Measurements from ENCODE around the gene GAL3ST3. TPM values are rescaled to one million over a fixed set of nuclear protein-coding genes. Genes with fewer than 3 reads are reported as not detected.

GAL3ST3 gene
- total and polyA plus RNA-seq, 7 donors = 0.03 to 0.36 TPM; not detected in 5

DNA sequence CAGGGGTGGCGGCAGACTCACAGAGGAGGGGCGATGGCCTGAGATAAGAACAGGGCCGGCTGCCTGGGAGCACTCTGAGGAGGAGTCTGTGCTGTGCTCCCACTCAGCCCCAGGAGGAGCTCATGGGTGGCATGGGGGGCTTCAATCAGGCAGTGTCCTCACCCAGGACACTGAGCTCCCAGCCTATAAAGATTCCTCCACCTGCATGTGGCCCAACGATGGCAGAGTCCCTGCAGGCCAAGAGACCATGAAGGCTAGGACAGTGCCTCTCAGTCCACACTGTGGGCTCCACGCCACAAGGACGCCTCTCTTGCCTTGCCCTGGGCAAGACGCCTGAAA is 35.2 kb downstream of the GAL3ST3 start:
- no peak for ATAC-seq
- intact Hi-C loops (cut with DNase I) = no loop called here
- no peak overlapping the region for H3K4me3 ChIP-seq
- peaks cover 0 to 7% (median 5%) of the 10 kb centered on the region in 3 donors for H3K27me3 ChIP-seq (ENCODE audit: insufficient read depth in 3 of 3, low read length in 2 of 3)
- no peaks in the 10 kb centered on the region for H3K36me3 ChIP-seq (ENCODE audit: insufficient read depth in 1 of 2, low read depth in 1 of 2)
- DNase-seq = no peak
- TF ChIP-seq, protein P1, sequence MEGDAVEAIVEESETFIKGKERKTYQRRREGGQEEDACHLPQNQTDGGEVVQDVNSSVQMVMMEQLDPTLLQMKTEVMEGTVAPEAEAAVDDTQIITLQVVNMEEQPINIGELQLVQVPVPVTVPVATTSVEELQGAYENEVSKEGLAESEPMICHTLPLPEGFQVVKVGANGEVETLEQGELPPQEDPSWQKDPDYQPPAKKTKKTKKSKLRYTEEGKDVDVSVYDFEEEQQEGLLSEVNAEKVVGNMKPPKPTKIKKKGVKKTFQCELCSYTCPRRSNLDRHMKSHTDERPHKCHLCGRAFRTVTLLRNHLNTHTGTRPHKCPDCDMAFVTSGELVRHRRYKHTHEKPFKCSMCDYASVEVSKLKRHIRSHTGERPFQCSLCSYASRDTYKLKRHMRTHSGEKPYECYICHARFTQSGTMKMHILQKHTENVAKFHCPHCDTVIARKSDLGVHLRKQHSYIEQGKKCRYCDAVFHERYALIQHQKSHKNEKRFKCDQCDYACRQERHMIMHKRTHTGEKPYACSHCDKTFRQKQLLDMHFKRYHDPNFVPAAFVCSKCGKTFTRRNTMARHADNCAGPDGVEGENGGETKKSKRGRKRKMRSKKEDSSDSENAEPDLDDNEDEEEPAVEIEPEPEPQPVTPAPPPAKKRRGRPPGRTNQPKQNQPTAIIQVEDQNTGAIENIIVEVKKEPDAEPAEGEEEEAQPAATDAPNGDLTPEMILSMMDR (IDR thresholded peaks at IDR 0.05) = no peak
- 73 to 79% (median 78%) methylated on average over 7 of the region's 7 CpGs for WGBS, 3 donors
- H3K27ac ChIP-seq = no peak overlapping the region
- peaks cover 21% of the 10 kb centered on the region for H3K4me1 ChIP-seq
- H3K9me3 ChIP-seq = no peaks in the 10 kb centered on the region

GRCh38 chr11:66012946-66013761 is 35.8 kb downstream of the GAL3ST3 start:
- TF ChIP-seq, protein P1 (IDR thresholded peaks at IDR 0.05) = no peak
- H3K9me3 ChIP-seq = no peaks in the 10 kb centered on the region
- peaks cover 21% of the 10 kb centered on the region for H3K4me1 ChIP-seq
- H3K27me3 ChIP-seq (ENCODE audit: insufficient read depth in 3 of 3, low read length in 2 of 3) = peaks cover 0 to 7% (median 5%) of the 10 kb centered on the region in 3 donors
- ATAC-seq = no peak
- H3K36me3 ChIP-seq (ENCODE audit: insufficient read depth in 1 of 2, low read depth in 1 of 2) = no peaks in the 10 kb centered on the region
- H3K4me3 ChIP-seq = no peak overlapping the region
- DNase-seq = no peak
- 63 to 66% (median 63%) methylated on average over 12 of the region's 12 CpGs for WGBS, 3 donors
- intact Hi-C loops (cut with DNase I) = no loop called here
- H3K27ac ChIP-seq = no peak overlapping the region

GRCh38 chr11:66012371-66012945 is 36.5 kb downstream of the GAL3ST3 start:
- Histone ChIP-seq H3K36me3 (ENCODE audit: insufficient read depth in 1 of 2, low read depth in 1 of 2) (no peaks in the 10 kb centered on the region), H3K27ac (no peak overlapping the region), H3K27me3 (ENCODE audit: insufficient read depth in 3 of 3, low read length in 2 of 3) (peaks cover 0 to 7% (median 5%) of the 10 kb centered on the region in 3 donors), H3K4me3 (peak overlapping the region; percentile 49), H3K4me1 (peaks cover 22% of the 10 kb centered on the region), H3K9me3 (no peaks in the 10 kb centered on the region)
- no peak for DNase-seq
- 44 to 52% (median 50%) methylated on average over 11 to 12 of the region's 12 CpGs for WGBS, 3 donors
- intact Hi-C loops (cut with DNase I) = no loop called here
- TF ChIP-seq, protein P1 (IDR thresholded peaks at IDR 0.05) = no peak
- no peak for ATAC-seq

DNA sequence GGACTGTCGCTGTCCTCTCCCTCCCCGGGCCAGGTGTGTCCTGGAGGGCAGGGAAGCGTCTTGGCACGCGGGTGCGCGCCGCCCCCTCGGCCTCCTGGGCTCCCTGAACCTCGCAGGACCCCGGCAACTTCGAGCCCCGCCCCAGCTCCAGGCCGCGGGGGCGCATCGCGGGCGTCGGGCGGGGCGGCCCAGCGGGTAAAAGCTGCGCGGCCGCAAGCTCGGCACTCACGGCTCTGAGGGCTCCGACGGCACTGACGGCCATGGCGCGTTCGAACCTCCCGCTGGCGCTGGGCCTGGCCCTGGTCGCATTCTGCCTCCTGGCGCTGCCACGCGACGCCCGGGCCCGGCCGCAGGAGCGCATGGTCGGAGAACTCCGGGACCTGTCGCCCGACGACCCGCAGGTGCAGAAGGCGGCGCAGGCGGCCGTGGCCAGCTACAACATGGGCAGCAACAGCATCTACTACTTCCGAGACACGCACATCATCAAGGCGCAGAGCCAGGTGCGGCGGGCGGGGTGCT is 37.1 kb downstream of the GAL3ST3 start, which contains the start of gene CST6:
Gene CST6 (plus strand): TSS at position 224 of the 519 bp plus-strand sequence. CDS start 37 bp downstream, at position 261.
- peak within 1 kb of the TSS; percentile 49 for H3K4me3 ChIP-seq
- H3K36me3 ChIP-seq (ENCODE audit: insufficient read depth in 1 of 2, low read depth in 1 of 2) = no peaks in the 10 kb centered on the region
- peaks cover 28% of the 10 kb centered on the region for H3K4me1 ChIP-seq
- 5 to 11% (median 7%) methylated on average over 45 to 61 of the region's 61 CpGs for WGBS, 3 donors
- H3K27me3 ChIP-seq (ENCODE audit: insufficient read depth in 3 of 3, low read length in 2 of 3) = peaks cover 0 to 7% (median 5%) of the 10 kb centered on the region in 3 donors
- H3K27ac ChIP-seq = no peak within 1 kb of the TSS
- intact Hi-C loops (cut with DNase I) = no loop called here
- TF ChIP-seq, protein P1 (IDR thresholded peaks at IDR 0.05) = no peak
- no peak for DNase-seq
- no peak for ATAC-seq
- H3K9me3 ChIP-seq = no peaks in the 10 kb centered on the region
